KOPT-K1 (cell line): ENCODE data around the gene ALK.

Experiments
- H3K27ac ChIP-seq: fragments of 200-600 bp; sonication (generic); 2 replicates; pipeline ENCODE4 v1.5.1; 2016; ENCODE audit warnings: antibody characterized with exemption, mild to moderate bottlenecking, low read depth, low read length; ENCODE audit not compliant: poor library complexity, severe bottlenecking
- H3K36me3 ChIP-seq: fragments of 200-600 bp; sonication (generic); 2 replicates; pipeline ENCODE4 v1.5.1; 2017; ENCODE audit warnings: antibody characterized with exemption, mild to moderate bottlenecking, low read length, moderate library complexity; ENCODE audit not compliant: insufficient read depth
- H3K9me3 ChIP-seq: fragments of 200-600 bp; sonication (generic); 2 replicates; pipeline ENCODE4 v1.5.1; 2017; ENCODE audit warnings: antibody characterized with exemption, low read length, mild to moderate bottlenecking; ENCODE audit not compliant: insufficient read depth, poor library complexity, severe bottlenecking

The ALK gene

DNA sequence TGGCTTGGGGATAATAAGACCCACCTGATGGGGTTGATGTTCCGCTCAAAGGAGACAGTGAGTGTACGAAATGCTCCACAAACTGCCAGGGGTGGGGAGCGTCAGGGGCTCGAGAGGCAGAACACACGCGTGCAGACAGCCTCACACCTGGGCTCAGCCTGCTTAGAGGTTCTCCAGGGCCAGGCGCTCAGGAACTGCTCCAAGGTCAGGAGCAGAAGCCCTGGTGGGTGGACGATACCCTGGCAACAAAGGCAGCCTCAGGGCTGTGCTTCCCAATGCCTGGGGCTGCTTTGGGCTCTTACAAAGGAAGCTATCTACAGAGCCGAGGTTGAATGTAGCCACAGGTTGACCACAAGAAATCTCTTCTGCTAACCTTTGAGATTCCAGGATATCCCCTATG is 691.7 kb downstream of the ALK start:
- H3K36me3 ChIP-seq = no peaks in the 10 kb centered on the region
- H3K9me3 ChIP-seq = no peaks in the 10 kb centered on the region

DNA sequence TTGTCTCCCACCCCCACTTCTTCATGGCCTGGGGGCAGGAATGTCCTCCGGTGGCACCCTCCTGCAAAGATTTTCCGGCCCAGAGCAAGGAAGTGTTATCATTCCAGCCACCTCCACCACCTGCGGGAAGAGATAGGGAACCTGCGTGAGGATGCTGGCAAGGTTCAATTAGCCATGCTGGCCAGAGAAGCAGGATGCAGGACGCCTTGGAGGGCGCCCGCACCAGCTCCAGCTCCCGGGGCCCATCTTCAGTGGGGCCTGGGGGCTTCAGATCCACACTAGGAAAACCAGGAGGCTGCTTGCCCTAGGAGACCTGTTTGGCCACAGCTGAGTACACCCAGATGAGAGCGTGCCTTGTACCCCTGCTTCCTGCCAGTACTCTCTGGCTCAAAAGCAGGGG is 692.4 kb downstream of the ALK start:
- Histone ChIP-seq H3K9me3 (no peaks in the 10 kb centered on the region), H3K27ac (no peak overlapping the region), H3K36me3 (no peaks in the 10 kb centered on the region)

More for the DNA sequence above, 691.7 kb downstream of the ALK start:
- H3K27ac ChIP-seq = no peak overlapping the region

DNA sequence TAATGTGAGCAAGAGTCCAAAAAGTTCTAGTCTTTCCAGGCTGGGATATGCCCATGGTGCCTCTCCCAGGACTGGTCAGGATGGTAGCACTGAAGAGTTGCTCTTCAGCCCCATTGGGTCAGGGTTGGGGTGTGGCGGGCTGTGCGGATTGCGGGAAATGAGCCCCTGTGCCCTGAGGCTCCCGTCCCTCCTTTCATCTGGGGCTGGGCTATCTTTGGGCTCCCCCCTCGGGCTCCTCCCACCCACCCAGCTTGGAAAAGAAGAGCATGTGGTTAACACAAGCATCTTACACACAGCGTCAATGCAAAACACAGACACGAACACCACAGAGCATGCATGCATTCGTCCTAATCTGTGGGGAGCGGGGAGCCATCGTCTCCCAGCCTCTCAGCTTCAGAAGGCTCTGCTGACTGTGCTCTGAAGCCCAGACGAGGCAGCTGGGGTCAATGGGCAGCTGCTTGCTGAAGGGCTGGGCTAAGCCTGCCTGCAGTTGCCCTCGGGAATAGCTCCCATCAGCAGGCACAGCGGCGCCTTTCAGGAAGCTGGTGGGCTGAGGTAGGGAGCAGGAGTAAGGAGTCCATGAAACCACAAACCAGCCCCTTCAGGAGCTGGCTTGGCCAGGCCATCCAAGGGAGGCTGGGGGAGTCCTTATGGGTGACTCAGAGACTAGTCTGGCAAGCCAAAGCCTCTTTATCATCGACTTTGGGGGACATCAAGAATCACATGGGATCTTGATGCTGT is 693.3 kb downstream of the ALK start:
- Histone ChIP-seq H3K36me3 (no peaks in the 10 kb centered on the region), H3K9me3 (no peaks in the 10 kb centered on the region), H3K27ac (no peak overlapping the region)

DNA sequence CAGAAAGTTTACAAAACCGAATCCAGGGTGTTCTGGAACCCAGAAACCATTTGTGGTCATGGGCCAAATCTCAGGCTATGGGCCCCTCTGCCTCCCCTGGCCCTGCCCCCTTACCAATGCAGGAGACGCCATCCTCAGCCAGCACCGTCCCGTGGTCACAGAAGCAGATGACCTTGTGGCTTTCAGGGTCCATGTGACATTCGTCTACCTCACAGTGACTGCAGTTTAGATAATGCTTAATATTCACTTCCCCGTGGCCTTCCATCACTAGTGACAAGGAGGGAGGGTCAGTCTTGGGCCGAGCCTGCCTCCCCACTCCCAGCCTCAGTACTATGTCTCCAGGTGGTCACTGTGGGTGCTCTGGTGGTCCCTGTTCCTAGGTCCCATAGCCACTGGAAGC is 694.6 kb downstream of the ALK start:
- Histone ChIP-seq H3K27ac (no peak overlapping the region), H3K9me3 (no peaks in the 10 kb centered on the region), H3K36me3 (no peaks in the 10 kb centered on the region)

DNA sequence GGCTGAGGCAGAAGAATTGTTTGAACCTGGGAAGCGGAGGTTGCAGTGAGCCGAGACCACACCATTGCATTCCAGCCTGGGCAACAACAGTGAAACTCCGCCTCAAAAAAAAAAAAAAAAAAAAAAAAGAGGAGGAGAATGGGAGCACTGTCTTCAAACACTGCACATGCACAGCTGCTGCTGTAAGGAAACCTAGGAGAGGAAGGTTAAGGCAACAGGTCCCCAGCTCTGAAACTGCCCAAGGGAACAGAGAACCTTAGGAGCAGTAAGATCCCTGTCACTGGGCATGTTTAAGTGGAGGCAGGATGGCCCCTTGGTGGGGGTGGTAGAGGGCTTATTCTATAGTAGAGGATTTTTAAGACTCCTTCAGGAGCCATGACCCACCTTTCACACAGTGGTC is 695.0 kb downstream of the ALK start:
- Histone ChIP-seq H3K36me3 (no peaks in the 10 kb centered on the region), H3K27ac (no peak overlapping the region), H3K9me3 (no peaks in the 10 kb centered on the region)

DNA sequence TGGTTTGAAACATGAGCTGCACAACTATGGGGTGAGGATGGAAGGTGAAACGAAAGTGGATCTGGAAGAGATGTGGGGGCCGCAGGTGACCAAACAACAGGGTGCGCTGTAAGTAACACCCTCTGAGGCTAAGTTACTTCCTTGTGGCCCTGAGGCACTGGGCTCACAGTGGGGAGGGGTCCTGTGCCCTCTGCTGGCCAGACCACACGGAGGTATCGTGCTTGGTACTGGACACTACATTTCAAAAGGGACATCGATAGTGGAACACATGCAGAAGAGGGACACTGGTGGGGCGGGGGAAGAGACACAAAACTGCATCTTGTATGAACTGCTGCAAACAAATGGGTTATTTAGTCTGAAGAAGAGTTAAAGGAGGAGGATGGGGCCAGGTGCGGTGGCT is 695.6 kb downstream of the ALK start:
- Histone ChIP-seq H3K36me3 (no peaks in the 10 kb centered on the region), H3K9me3 (no peaks in the 10 kb centered on the region), H3K27ac (no peak overlapping the region)

DNA sequence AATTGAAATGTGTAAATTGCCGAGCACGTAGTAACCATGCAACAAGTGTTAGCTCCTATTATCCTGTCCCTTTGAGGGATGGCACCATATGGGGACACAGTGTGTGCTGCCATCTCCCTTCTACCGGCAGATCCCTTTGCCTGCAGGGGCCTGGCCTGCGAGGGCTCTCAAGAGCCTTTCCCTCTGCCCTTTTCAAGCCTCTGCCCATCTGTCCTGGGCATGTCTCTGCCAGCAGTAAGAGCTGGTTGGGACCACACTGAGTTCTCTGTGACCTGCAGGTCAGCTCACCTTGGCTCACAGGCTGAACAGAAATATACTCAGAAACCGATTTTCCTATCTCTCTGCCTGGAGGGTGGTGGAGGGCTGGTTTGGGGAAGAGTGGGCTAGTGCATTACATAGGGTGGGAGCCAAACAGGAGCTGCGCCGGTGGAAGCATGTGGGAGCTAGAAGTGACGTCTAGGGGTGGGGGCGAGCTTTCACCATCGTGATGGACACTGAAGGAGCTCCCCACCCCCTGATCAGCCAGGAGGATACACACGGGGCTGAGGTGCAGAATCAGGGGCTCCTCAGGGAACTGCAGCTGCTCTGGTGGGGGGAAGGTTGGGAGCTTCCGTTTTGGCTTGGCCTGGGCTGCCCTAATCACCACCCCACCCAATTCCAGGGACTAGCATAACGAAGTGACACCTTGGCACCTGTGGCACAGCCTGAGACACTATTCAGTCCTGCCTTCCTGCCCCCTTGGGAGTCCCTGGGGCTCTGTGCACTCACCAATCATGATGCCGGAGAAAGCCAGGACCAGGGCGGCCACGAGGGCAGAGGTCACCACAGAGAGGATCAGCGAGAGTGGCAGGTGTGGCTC is 696.5 kb downstream of the ALK start:
- Histone ChIP-seq H3K27ac (no peak overlapping the region), H3K36me3 (no peaks in the 10 kb centered on the region), H3K9me3 (no peaks in the 10 kb centered on the region)

DNA sequence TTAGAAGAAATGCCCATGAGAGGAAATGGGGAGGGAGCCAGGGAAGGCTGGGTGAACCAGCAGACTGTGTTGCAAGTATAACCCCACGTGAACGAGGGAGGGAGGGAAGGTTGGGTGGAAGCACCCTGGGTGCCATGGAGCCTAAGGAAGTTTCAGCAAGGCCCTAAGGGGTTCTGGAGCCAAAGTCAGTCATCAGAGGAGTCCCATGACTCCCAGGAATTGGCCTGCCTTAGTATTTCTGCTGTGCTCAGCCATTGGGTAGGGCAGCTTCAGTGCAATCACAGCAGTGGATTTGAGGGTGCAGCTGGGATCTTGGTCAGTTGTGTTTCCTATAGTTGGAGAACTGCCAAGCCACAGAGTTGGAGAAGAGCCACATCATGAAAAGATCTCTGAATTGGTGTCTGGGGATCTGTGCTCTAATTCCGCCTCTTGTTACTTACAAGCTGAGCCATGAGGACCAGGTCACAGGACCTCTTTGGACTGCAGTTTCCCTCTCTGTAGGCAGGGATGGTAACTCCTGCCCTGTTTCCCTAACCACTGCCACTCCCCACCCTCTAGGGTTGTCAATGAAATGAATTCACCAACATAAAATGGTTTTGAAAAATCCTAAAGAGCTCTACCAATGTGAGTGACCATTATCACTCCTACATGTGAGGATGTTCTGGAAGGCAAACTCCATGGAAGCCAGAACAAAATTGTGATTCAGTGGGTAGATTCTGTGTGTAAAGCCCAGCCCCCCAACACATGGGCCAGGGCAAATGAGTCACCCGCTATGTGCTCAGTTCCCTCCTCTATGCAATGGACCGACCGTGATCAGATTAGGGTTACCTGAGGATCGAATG is 697.3 kb downstream of the ALK start:
- no peak overlapping the region for H3K27ac ChIP-seq
- H3K36me3 ChIP-seq = no peaks in the 10 kb centered on the region
- no peaks in the 10 kb centered on the region for H3K9me3 ChIP-seq

DNA sequence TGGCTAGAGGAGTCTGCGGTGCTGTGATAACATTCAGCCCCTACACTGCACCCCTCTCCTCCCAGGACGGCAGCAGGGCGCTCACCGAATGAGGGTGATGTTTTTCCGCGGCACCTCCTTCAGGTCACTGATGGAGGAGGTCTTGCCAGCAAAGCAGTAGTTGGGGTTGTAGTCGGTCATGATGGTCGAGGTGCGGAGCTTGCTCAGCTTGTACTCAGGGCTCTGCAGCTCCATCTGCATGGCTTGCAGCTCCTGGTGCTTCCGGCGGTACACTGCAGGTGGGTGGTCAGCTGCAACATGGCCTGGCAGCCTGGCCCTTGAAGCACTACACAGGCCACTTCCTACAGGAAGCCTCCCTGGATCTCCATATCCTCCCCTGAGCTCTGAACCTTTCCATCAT is 698.1 kb downstream of the ALK start:
- no peaks in the 10 kb centered on the region for H3K36me3 ChIP-seq

DNA sequence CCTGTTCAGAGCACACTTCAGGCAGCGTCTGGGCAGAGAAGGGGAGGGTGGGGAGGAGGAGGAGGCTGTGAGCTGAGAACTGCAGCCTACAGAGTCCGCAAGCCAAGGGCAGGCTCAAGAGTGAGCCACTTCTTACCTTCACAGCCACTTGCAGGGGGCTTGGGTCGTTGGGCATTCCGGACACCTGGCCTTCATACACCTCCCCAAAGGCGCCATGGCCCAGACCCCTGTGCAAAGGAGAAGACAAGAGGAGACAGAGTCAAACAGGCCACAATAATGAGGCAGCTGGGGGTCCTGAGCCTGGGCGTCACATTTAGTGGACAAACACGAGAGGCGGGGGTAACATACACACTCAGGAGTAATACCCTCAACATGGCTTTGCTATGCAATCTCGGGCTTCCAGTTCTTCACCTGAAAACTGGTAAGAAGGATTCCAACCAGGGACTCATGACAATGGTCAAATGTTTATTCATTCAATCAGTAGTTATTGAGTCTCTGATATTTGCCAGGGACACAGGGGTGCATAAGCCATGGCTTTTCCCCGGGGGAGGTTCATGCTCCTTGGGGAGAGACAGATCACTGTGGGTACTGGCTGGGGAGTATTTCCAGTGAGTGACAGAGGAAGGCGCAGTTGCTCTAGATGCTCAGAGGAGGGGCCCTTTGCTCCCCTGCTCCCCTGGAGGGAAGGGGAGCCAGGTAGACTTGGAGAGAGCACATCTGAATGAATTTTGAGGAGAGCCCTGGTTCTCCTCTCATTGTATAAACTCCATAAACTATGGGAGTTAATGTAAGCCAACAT is 698.8 kb downstream of the ALK start:
- no peaks in the 10 kb centered on the region for H3K9me3 ChIP-seq
- H3K36me3 ChIP-seq = no peaks in the 10 kb centered on the region
- H3K27ac ChIP-seq = no peak overlapping the region

More for the DNA sequence above, 698.1 kb downstream of the ALK start:
- H3K27ac ChIP-seq = no peak overlapping the region
- H3K9me3 ChIP-seq = no peaks in the 10 kb centered on the region

DNA sequence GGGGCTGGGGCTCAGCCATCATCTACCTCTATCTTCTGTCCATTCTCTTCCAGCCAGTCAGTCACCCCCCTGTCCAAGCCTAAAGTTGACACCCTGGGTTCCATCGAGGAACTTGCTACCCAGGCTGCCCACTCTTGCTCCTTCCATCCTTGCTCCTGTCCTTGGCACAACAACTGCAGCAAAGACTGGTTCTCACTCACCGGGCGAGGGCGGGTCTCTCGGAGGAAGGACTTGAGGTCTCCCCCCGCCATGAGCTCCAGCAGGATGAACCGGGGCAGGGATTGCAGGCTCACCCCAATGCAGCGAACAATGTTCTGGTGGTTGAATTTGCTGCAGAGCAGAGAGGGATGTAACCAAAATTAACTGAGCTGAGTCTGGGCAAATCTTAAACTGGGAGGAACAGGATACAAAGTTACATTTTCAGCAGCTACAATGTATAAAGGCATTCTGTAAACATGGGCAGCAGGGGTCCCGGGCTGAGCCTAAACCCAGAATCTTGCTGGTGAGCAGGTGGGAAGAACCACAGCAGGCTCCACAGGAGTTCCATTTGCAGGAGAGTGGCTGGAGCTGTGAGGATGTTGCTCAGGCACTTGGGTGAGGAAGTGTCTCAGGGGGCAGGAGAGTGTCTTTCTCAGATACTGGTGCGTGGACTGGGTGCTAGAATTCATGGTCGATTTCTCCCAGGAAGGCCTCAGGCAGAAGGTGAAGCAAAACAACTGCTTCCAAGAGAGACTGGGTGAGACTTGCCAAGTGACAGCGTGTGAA is 700.7 kb downstream of the ALK start:
- H3K27ac ChIP-seq = no peak overlapping the region
- no peaks in the 10 kb centered on the region for H3K36me3 ChIP-seq
- H3K9me3 ChIP-seq = no peaks in the 10 kb centered on the region

DNA sequence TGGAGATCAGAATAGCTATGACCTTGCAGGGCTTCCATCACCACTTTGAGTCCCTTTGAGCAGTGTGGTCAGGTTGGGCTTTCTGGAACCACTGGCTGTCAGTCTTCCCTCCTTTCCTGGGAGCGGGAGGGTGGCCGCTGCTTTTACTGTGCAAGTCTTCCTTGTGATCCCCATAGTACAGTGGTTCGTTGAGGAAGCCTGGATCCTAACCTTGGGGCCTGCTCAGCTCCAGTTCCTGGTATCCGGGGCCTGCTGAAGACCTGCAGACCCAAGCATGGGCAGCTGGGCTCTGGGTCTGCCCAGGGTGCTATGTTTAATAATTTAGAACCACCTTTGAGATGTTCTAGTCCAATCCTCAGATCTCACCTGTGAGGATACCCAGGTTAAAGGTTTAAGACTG is 702.0 kb downstream of the ALK start:
- no peaks in the 10 kb centered on the region for H3K36me3 ChIP-seq
- no peaks in the 10 kb centered on the region for H3K9me3 ChIP-seq
- H3K27ac ChIP-seq = no peak overlapping the region

DNA sequence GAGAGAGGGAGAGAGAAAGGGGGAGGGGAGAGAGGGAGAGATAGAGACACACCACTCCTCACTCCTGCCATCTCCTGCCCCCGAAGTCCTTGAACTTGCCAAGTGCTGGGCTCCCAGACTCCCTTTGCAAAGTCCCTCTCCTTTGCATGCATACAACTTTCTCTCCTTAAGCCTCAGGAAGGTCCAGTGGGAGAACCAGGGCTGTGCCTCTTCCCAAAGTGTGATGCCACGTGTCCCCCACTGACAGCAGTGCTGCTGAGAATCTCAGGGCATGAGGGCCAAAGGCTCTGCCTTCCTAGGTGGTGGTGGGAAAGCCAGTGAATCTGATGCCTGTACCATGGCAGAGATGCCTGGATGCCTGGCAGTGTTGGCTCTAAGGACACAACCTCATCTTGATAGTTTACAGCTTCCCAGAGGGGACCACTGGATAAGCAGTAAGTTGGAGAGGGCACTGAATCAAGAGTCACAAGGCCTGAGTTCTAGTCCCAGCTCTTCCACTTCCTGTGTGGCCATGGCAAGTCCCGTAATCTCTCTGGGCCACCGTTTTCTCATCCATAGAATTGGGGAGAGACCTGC is 702.7 kb downstream of the ALK start:
- Histone ChIP-seq H3K36me3 (no peaks in the 10 kb centered on the region), H3K27ac (no peak overlapping the region), H3K9me3 (no peaks in the 10 kb centered on the region)

DNA sequence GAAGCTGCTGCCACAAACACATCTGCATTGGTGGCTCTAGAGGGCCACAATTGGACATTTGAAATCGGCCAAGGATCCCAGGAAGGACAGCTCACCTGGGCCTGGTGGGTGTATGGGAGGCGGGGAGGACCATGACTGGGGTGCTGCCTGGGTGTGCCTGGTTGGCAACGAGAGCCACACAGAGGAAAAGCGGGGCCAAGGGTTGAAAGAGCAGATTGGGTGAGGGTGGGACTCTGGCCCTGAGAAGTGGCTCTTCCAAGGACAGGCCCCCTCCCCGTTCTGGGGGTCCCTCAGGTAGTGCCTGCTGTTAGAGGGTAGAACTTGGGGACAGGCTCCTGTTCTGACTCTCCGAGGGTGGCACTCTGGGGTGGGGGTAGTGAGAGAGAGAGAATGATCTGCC is 703.3 kb downstream of the ALK start:
- Histone ChIP-seq H3K36me3 (no peaks in the 10 kb centered on the region), H3K9me3 (no peaks in the 10 kb centered on the region), H3K27ac (no peak overlapping the region)
